ENCODE results near the gene SUGCT.

DNA sequence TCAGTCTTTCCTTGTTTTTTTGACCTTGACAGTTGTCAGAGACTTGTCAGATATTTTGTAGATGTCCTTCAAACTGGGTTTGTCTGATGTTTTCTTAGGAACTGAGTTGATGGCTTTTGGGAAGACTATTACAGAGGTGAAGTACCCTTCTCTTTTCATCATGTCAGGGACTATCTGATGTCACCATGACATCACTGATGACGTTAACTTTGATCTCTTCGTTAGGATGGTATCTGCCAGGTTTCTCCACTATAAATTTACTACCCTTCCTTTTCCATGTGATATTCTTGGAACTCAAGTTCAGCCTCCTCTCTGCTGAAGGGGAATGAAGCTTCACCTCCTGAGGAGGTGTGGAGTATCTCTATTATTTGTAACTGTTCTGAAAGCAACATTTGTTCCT lies 78.5 kb downstream of the SUGCT start:
- TF ChIP-seq POLR2AphosphoS5 (IDR thresholded peaks at IDR 0.05) (no peak), CTCF (IDR thresholded peaks at IDR 0.05) (no peak)
